GM12878 (cell line): ENCODE data around the gene RHOF. TPM values are rescaled to one million over a fixed set of nuclear protein-coding genes. Genes with fewer than 3 reads are reported as not detected.

ENCODE experiments used
- GABPA ChIP-seq: IDR thresholded peaks from 2 replicates; pipeline ENCODE4 v1.6.1; 2014; ENCODE audit warnings: antibody characterized with exemption, low read depth, mild to moderate bottlenecking, inconsistent platforms
- LARP7 ChIP-seq: fragments of 450-650 bp; IDR thresholded peaks from 2 replicates; pipeline ENCODE4 v1.6.1; 2017; ENCODE audit warnings: mild to moderate bottlenecking
- polyA plus RNA-seq, 11 experiments: library from polyadenylated mRNA; depleted of rRNA in 4 of 11; unstranded in 6 of 11; stranded (reverse) in 5 of 11; fragments of >200 nt; fragmentation: Nextera tagmentation in 4 of 11; fragmentation: Illumina TruSeq in 1 of 11; extraction: Ambion mirVana in 4 of 11; extraction: Trizol in 1 of 11; gene quantifications; 1 replicate in 1 of 11; 2 replicates in 10 of 11; pipeline versions ENCODE4 v1.2.1 to v1.2.3, GENCODE V29; 2011 to 2016; ENCODE audit warnings: inconsistent platforms in 2 of 11, missing spikeins in 2 of 11, low read depth in 1 of 11
- total RNA-seq, 4 experiments: library from RNA; depleted of rRNA in 3 of 4; stranded (reverse); fragments of >200 nt in 3 of 4; fragmentation: Illumina TruSeq in 1 of 4; extraction: Trizol in 1 of 4; gene quantifications; 2 replicates each; pipeline versions ENCODE4 v1.2.1 to v1.2.3, GENCODE V29; 2013 to 2021
- TF ChIP-seq, protein P1 (sequence below): fragments of 450-650 bp; IDR thresholded peaks from 2 replicates; pipeline ENCODE4 v1.6.1; 2017; ENCODE audit warnings: antibody characterized with exemption, mild to moderate bottlenecking, moderate library complexity

Gene RHOF
- total and polyA plus RNA-seq, 10 of the 15 experiments (the other 5 are each of a cell fraction or from before 2014, with no cell fraction given) = 6.1 to 78.7 (median 39.7) TPM

- TF ChIP-seq, protein P1, sequence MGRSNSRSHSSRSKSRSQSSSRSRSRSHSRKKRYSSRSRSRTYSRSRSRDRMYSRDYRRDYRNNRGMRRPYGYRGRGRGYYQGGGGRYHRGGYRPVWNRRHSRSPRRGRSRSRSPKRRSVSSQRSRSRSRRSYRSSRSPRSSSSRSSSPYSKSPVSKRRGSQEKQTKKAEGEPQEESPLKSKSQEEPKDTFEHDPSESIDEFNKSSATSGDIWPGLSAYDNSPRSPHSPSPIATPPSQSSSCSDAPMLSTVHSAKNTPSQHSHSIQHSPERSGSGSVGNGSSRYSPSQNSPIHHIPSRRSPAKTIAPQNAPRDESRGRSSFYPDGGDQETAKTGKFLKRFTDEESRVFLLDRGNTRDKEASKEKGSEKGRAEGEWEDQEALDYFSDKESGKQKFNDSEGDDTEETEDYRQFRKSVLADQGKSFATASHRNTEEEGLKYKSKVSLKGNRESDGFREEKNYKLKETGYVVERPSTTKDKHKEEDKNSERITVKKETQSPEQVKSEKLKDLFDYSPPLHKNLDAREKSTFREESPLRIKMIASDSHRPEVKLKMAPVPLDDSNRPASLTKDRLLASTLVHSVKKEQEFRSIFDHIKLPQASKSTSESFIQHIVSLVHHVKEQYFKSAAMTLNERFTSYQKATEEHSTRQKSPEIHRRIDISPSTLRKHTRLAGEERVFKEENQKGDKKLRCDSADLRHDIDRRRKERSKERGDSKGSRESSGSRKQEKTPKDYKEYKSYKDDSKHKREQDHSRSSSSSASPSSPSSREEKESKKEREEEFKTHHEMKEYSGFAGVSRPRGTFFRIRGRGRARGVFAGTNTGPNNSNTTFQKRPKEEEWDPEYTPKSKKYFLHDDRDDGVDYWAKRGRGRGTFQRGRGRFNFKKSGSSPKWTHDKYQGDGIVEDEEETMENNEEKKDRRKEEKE = no peak
- TF ChIP-seq GABPA (no peak), LARP7 (no peak)
- TF ChIP-seq, all 136 proteins: peak for 0
These were observed 64.5 kb downstream of the RHOF start (continued) for GRCh38 chr12:121729021-121729420.

Other genes with a start within 250 kb of the RHOF start
Only the 7 nearest of the 9 such genes appear.
- gene ORAI1, start 167.2 kb downstream of the RHOF start, total RNA-seq (2014; rRNA removed) = 9.7 and 16.4 TPM in 2 replicates
- 7.1 and 8.2 TPM in 2 replicates for gene ORAI1, start 167.2 kb downstream of the RHOF start, total RNA-seq (2014; rRNA removed; fragmentation: Illumina TruSeq; extraction: Trizol)
- 31.0 and 32.2 TPM in 2 replicates for gene ORAI1, start 167.2 kb downstream of the RHOF start, total RNA-seq (2021)
- 4.8 and 15.3 TPM in 2 replicates for gene ORAI1, start 167.2 kb downstream of the RHOF start, polyA plus RNA-seq (2011; rRNA removed)
- 2.6 and 6.5 TPM in 2 replicates for gene ORAI1, start 167.2 kb downstream of the RHOF start, polyA plus RNA-seq (2014; fragmentation: Illumina TruSeq; extraction: Trizol)
- 1 to 10 TPM; 5.5 to 6.1 TPM for gene ORAI1, start 167.2 kb downstream of the RHOF start, polyA plus RNA-seq (2014; fragmentation: Nextera tagmentation; extraction: Ambion mirVana)
- gene ORAI1, start 167.2 kb downstream of the RHOF start, polyA plus RNA-seq (2014; rRNA removed) = 33.1 and 39.2 TPM in 2 replicates
- gene ORAI1, start 167.2 kb downstream of the RHOF start, polyA plus RNA-seq (2016; fragmentation: Nextera tagmentation; extraction: Ambion mirVana) = 10 to 100 TPM in 1 of 2 experiments, 1 to 10 TPM in 1; 7.7 to 25.1 TPM
- 0.11 and 0.17 TPM in 2 replicates for gene MORN3, start 124.0 kb downstream of the RHOF start, total RNA-seq (2014; rRNA removed)
- gene MORN3, start 124.0 kb downstream of the RHOF start, total RNA-seq (2014; rRNA removed; fragmentation: Illumina TruSeq; extraction: Trizol) = 0.13 and 0.28 TPM in 2 replicates
- gene MORN3, start 124.0 kb downstream of the RHOF start, total RNA-seq (2021) = 0.15 and 0.19 TPM in 2 replicates
- gene MORN3, start 124.0 kb downstream of the RHOF start, polyA plus RNA-seq (2011; rRNA removed) = 0.34 and 0.37 TPM in 2 replicates
- 0.11 and 0.18 TPM in 2 replicates for gene MORN3, start 124.0 kb downstream of the RHOF start, polyA plus RNA-seq (2014; fragmentation: Illumina TruSeq; extraction: Trizol)
- gene MORN3, start 124.0 kb downstream of the RHOF start, polyA plus RNA-seq (2014; fragmentation: Nextera tagmentation; extraction: Ambion mirVana) = under 1 TPM; 0.24 to 0.31 TPM
- gene MORN3, start 124.0 kb downstream of the RHOF start, polyA plus RNA-seq (2014; rRNA removed) = 0.08 and 0.11 TPM in 2 replicates
- under 1 TPM; 0.14 to 0.16 TPM for gene MORN3, start 124.0 kb downstream of the RHOF start, polyA plus RNA-seq (2016; fragmentation: Nextera tagmentation; extraction: Ambion mirVana)
- 5.8 and 6.1 TPM in 2 replicates for gene TMEM120B, start 80.9 kb downstream of the RHOF start, total RNA-seq (2014; rRNA removed)
- gene TMEM120B, start 80.9 kb downstream of the RHOF start, total RNA-seq (2014; rRNA removed; fragmentation: Illumina TruSeq; extraction: Trizol) = 3.8 and 4.0 TPM in 2 replicates
- gene TMEM120B, start 80.9 kb downstream of the RHOF start, total RNA-seq (2021) = 9.3 and 10.4 TPM in 2 replicates
- 4.1 and 6.6 TPM in 2 replicates for gene TMEM120B, start 80.9 kb downstream of the RHOF start, polyA plus RNA-seq (2011; rRNA removed)
- 3.8 and 4.2 TPM in 2 replicates for gene TMEM120B, start 80.9 kb downstream of the RHOF start, polyA plus RNA-seq (2014; fragmentation: Illumina TruSeq; extraction: Trizol)
- 10 to 100 TPM; 11.3 to 26.2 TPM for gene TMEM120B, start 80.9 kb downstream of the RHOF start, polyA plus RNA-seq (2014; fragmentation: Nextera tagmentation; extraction: Ambion mirVana)
- gene TMEM120B, start 80.9 kb downstream of the RHOF start, polyA plus RNA-seq (2014; rRNA removed) = 11.4 and 13.7 TPM in 2 replicates
- 10 to 100 TPM in 1 of 2 experiments, 1 to 10 TPM in 1; 8.3 to 10.1 TPM for gene TMEM120B, start 80.9 kb downstream of the RHOF start, polyA plus RNA-seq (2016; fragmentation: Nextera tagmentation; extraction: Ambion mirVana)
- 1.8 and 2.1 TPM in 2 replicates for gene SETD1B, start 10.3 kb upstream of the RHOF start, total RNA-seq (2014; rRNA removed)
- gene SETD1B, start 10.3 kb upstream of the RHOF start, total RNA-seq (2014; rRNA removed; fragmentation: Illumina TruSeq; extraction: Trizol) = 1.3 TPM in 2 replicates
- gene SETD1B, start 10.3 kb upstream of the RHOF start, total RNA-seq (2021) = 15.5 and 17.3 TPM in 2 replicates
- 0.27 and 0.50 TPM in 2 replicates for gene SETD1B, start 10.3 kb upstream of the RHOF start, polyA plus RNA-seq (2011; rRNA removed)
- 1.7 and 3.6 TPM in 2 replicates for gene SETD1B, start 10.3 kb upstream of the RHOF start, polyA plus RNA-seq (2014; fragmentation: Illumina TruSeq; extraction: Trizol)
- 1 to 10 TPM in 1 of 2 experiments, under 1 TPM in 1; 0.53 to 1.7 TPM for gene SETD1B, start 10.3 kb upstream of the RHOF start, polyA plus RNA-seq (2014; fragmentation: Nextera tagmentation; extraction: Ambion mirVana)
- gene SETD1B, start 10.3 kb upstream of the RHOF start, polyA plus RNA-seq (2014; rRNA removed) = 4.9 and 7.5 TPM in 2 replicates
- gene SETD1B, start 10.3 kb upstream of the RHOF start, polyA plus RNA-seq (2016; fragmentation: Nextera tagmentation; extraction: Ambion mirVana) = 1 to 10 TPM; 1.2 to 1.5 TPM
- not detected in 2 replicates for gene HPD, start 65.2 kb upstream of the RHOF start, total RNA-seq (2014; rRNA removed)
- not detected in 2 replicates for gene HPD, start 65.2 kb upstream of the RHOF start, total RNA-seq (2014; rRNA removed; fragmentation: Illumina TruSeq; extraction: Trizol)
- 0.13 and 0.28 TPM in 2 replicates for gene HPD, start 65.2 kb upstream of the RHOF start, total RNA-seq (2021)
- gene HPD, start 65.2 kb upstream of the RHOF start, polyA plus RNA-seq (2011; rRNA removed) = not detected in 2 replicates
- not detected in 2 replicates for gene HPD, start 65.2 kb upstream of the RHOF start, polyA plus RNA-seq (2014; fragmentation: Illumina TruSeq; extraction: Trizol)
- under 1 TPM in 1 of 2 experiments, not detected in 1; 0.04 TPM for gene HPD, start 65.2 kb upstream of the RHOF start, polyA plus RNA-seq (2014; fragmentation: Nextera tagmentation; extraction: Ambion mirVana)
- gene HPD, start 65.2 kb upstream of the RHOF start, polyA plus RNA-seq (2014; rRNA removed) = 0.15 and 0.69 TPM in 2 replicates
- gene HPD, start 65.2 kb upstream of the RHOF start, polyA plus RNA-seq (2016; fragmentation: Nextera tagmentation; extraction: Ambion mirVana) = not detected
- gene PSMD9, start 95.1 kb upstream of the RHOF start, total RNA-seq (2014; rRNA removed) = 80.8 and 110 TPM in 2 replicates
- gene PSMD9, start 95.1 kb upstream of the RHOF start, total RNA-seq (2014; rRNA removed; fragmentation: Illumina TruSeq; extraction: Trizol) = 32.4 and 39.3 TPM in 2 replicates
- gene PSMD9, start 95.1 kb upstream of the RHOF start, total RNA-seq (2021) = 51.1 and 70.0 TPM in 2 replicates
- 38.2 and 46.3 TPM in 2 replicates for gene PSMD9, start 95.1 kb upstream of the RHOF start, polyA plus RNA-seq (2011; rRNA removed)
- gene PSMD9, start 95.1 kb upstream of the RHOF start, polyA plus RNA-seq (2014; fragmentation: Illumina TruSeq; extraction: Trizol) = 13.0 and 26.1 TPM in 2 replicates
- gene PSMD9, start 95.1 kb upstream of the RHOF start, polyA plus RNA-seq (2014; fragmentation: Nextera tagmentation; extraction: Ambion mirVana) = 10 to 100 TPM; 14.6 to 33.7 TPM
- 82.8 and 114 TPM in 2 replicates for gene PSMD9, start 95.1 kb upstream of the RHOF start, polyA plus RNA-seq (2014; rRNA removed)
- 100 to 1,000 TPM; 132 to 152 TPM for gene PSMD9, start 95.1 kb upstream of the RHOF start, polyA plus RNA-seq (2016; fragmentation: Nextera tagmentation; extraction: Ambion mirVana)
- gene CFAP251, start 124.9 kb upstream of the RHOF start, total RNA-seq (2014; rRNA removed) = 0.79 and 1.6 TPM in 2 replicates
- gene CFAP251, start 124.9 kb upstream of the RHOF start, total RNA-seq (2014; rRNA removed; fragmentation: Illumina TruSeq; extraction: Trizol) = 0.37 and 0.72 TPM in 2 replicates
- 0.85 and 0.97 TPM in 2 replicates for gene CFAP251, start 124.9 kb upstream of the RHOF start, total RNA-seq (2021)
- 0.10 and 0.23 TPM in 2 replicates for gene CFAP251, start 124.9 kb upstream of the RHOF start, polyA plus RNA-seq (2011; rRNA removed)
- 0.72 and 1.2 TPM in 2 replicates for gene CFAP251, start 124.9 kb upstream of the RHOF start, polyA plus RNA-seq (2014; fragmentation: Illumina TruSeq; extraction: Trizol)
- gene CFAP251, start 124.9 kb upstream of the RHOF start, polyA plus RNA-seq (2014; fragmentation: Nextera tagmentation; extraction: Ambion mirVana) = under 1 TPM; 0.27 to 0.42 TPM
- 0.48 and 0.95 TPM in 2 replicates for gene CFAP251, start 124.9 kb upstream of the RHOF start, polyA plus RNA-seq (2014; rRNA removed)
- gene CFAP251, start 124.9 kb upstream of the RHOF start, polyA plus RNA-seq (2016; fragmentation: Nextera tagmentation; extraction: Ambion mirVana) = under 1 TPM; 0.11 to 0.57 TPM